Measurements from ENCODE around the gene ITGA1.
"Not testable (repeated sequence)": the region's sequence is repeated elsewhere in the genome, so short reads cannot be mapped to it uniquely, and the experiment has no call there.

ITGA1 gene

DNA sequence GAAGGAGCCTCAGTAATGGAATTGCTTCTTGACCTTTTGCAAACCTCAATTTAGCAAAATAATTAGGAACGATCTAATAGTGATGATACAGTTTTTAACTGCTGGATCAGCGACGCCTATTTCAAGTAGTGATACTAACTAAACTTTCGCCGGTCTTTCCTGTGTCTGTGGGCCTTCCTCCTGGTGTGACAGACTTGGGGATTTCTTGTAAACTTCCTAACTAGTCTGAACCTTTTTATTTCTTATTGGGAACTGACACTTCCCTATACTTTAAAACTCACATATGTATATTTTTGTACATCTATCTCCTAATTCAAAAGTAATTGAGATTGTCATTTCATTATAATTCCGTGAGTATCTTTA, 15.2 kb downstream of the ITGA1 start:
- DNase-seq, result no peak

DNA sequence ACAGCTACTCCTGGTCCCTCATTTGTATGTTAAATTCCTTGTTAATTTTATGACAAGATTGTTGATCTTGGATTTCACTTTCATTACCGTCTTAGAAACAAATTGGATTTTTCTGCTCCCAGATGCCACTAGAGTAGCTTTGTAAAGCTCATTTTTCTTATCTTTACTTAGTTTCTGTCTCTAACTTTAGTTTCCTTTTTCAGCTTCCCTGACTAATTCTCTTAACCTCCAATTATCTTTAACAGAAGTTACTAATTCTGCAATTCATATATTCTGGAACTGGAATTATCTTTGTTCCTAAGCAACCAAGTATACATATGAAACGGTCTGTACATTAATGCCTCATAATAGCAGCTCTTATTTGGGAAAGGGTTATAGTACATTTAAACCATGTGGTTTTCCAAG, 16.7 kb downstream of the ITGA1 start:
- DNase-seq, result no peak

- DNase-seq, result no peak
Measured at GRCh38 chr5:52804981-52805380, 17.3 kb downstream of the ITGA1 start.

- DNase-seq, result no peak
Measured at GRCh38 chr5:52805615-52806014, 17.9 kb downstream of the ITGA1 start.

- no peak for DNase-seq
Measured at GRCh38 chr5:52807037-52807436, 19.3 kb downstream of the ITGA1 start.

GRCh38 chr5:52807723-52808122, 20.0 kb downstream of the ITGA1 start:
- no peak for DNase-seq

GRCh38 chr5:52808316-52808901, 20.7 kb downstream of the ITGA1 start:
- no peak for DNase-seq

- DNase-seq, result no peak
Measured at GRCh38 chr5:52809884-52810283, 22.2 kb downstream of the ITGA1 start.

DNA sequence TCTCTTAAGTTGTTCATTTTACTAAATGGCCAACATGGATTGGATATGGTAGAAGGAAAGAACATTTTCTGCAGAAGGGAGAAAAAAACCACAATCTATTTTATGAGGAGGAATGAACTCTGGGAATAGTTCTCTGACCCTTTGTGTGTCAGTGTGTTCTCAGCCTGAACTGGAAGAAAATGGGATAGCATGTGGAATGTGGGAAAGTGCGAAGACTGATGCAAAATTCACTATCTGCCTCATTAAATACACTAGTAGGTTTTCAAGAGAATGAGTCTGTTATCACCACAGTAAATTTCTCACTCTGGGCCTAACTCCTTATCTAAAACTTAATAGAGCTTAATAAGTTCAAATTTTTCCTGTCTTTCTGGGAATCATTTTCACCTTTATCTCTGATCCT, 22.7 kb downstream of the ITGA1 start:
- DNase-seq, result no peak

DNA sequence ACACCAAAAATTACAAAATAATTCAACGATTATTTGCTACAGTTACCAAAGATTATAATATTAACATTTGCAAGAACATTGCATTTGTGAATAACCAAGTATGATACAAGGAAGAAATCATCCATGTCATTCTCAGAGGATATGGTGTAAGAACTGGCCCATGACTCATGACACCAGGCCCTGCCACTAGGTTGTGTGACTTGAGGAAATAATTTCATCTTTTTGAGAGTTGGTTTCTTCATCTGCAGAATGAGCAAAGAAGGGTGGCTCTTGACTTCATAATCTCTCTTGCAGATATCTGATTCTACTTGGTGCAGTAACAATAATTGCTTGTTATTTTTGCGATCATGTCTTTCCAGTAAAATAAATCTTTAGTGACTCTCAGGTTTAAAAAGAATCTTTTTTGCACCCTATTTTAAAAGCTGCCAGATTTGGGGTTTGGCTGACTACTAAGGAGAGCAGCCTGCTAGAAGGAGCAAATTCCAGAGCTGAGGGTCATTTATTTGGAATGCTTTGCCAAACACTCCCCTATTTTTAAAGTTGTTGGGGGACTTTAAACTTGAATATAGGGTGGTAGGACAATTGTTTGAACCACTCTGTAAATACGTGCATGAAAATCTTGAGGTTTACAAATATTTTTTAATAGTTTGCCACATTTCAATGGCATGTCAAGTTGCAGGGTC, 23.5 kb downstream of the ITGA1 start:
- no peak for DNase-seq

GRCh38 chr5:52814352-52815148, 26.8 kb downstream of the ITGA1 start:
- DNase-seq, result no peak

DNA sequence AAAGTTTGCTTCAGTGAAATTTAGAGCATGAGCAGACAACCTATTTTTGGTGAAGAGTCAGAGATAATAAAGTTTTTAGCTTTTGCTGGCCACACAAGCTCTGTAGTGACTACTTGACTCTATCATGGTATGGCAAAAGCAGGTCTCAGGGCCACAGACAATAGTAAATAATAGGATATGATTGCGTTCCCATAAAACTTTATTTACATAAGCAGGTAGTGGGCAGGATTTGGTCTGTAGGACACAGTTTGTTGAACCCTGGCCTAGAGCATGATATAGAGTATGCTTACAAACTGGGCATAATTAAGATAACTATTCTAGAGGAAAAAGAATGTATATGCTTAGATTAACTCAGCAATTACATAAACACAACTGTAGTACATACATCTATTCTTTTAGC, 30.1 kb downstream of the ITGA1 start:
- no peak for DNase-seq

DNA sequence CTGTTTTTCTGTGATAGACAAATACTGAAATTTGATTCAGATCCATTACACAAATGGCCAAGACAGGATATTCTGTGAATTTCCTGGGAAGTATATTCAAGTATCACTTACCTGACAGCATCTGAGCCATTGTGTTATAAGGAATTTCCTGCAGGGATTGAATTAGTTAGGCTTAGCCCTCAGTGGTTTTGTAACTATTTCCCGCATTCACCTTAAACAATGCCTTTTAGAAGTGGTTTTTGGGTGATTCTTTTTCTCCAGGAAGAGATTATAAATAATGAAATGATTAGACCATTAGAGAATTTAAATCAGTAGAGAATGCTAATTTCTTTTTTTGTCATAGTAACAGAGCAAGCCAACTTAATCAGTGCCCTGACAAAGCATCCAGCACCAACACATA, 30.6 kb downstream of the ITGA1 start:
- DNase-seq, result no peak

- not testable (repeated sequence) for DNase-seq
Measured at GRCh38 chr5:52818807-52819206, 31.1 kb downstream of the ITGA1 start.

DNA sequence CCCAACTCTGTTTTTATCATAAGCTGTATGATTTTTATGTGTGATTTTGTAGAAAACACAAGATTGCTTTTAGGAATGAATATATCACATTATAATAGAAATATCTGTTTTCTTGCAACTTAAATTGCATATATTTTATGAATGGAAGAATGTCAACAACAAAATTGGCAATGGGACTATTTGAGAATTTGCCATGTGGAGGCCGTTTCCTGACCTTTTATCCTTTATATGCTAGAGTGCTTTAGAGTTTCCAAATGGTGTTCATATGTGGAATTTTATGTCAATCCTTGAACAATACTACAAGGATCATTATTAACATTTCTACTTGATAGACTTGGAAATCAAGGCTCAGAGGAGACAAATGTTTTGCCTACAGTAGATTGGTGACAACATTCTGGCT, 34.2 kb downstream of the ITGA1 start:
- DNase-seq, result no peak

- no peak for DNase-seq
Measured at GRCh38 chr5:52822437-52822836, 34.7 kb downstream of the ITGA1 start.

DNA sequence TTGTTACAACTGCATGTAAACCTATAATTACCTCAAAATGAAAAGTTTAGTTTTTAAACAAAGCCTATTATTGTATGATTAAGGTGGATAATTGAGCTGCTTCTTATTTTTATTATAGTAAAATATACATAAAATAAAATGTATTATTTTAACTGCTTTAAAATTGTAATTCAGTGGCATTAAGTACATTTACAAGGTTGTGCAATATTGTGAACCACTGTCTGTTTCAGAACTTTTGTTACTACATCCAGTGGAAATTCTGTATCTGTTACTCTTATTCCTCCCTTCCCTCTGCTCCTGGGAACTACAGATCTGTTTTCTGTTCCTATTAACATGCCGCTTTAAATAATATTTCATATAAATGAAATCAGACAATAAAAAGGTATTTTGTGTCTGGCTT, 37.1 kb downstream of the ITGA1 start:
- no peak for DNase-seq

GRCh38 chr5:52825826-52826225, 38.1 kb downstream of the ITGA1 start:
- DNase-seq, result no peak

GRCh38 chr5:52827815-52828214, 40.1 kb downstream of the ITGA1 start:
- DNase-seq, result no peak

DNA sequence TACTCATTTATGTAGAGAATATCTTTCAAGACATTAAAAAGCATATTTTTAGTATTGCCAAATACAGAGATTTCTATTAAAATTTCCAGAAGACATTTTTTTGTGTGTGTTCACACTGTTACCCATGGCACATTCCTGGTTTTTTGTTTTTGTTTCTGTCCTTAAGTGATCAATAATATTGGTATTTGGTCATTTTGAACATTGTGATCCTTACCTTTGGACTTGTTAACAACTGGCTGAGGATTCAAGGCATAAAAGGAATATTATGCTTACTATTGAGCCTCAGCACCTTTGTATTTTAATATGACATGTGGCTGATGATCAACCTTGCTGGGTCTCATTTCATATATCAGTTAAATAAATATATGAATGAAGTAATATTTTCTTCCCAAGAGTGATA, 41.9 kb downstream of the ITGA1 start:
- DNase-seq, result no peak

DNA sequence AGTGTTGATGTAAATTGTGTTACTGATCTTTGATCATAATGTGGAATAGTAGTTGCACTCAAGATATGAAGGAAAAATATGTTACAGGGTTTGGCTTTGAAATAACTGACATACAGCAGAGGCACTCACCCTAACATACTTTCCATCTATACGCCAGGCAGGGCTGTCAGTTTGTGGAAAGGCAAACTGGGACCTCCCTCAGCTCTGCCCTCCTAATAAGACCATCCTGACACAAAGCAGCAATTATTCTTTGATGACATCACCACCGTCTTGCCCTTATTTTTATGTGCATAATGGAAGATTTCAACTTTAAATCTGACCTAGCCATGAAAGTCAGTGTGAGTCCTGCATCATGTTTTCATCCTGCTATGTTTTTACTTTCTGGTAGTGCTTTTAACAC, 42.9 kb downstream of the ITGA1 start:
- no peak for DNase-seq

GRCh38 chr5:52831786-52832511, 44.2 kb downstream of the ITGA1 start:
- DNase-seq, result no peak

GRCh38 chr5:52834320-52834719, 46.6 kb downstream of the ITGA1 start:
- DNase-seq, result no peak

DNA sequence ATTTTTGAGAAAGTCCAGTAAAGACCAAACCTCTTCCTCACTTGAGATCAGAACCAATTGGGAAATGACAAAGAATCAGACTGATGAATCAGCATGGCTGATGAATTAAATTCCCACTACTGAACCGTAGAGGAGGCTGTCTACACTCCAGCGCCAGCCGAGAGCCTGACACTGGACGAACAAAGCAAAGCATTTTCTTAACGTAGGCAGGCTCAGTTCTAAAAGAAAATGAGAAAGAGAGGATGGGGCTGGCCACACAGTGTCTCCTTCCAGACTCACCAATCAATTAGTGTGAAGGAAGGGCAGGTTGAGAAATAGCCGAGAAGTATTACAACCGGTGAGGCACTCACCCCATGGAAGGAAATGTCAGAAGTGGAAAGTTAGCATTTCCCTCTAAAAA, 49.4 kb downstream of the ITGA1 start:
- no peak for DNase-seq
